Measurements from ENCODE around the gene CARNS1.
A peak's percentile ranks its signal among the peaks of the same experiment; 100 is the strongest.
"Not testable (repeated sequence)": the region's sequence is repeated elsewhere in the genome, so short reads cannot be mapped to it uniquely, and the experiment has no call there.

Gene CARNS1

DNA sequence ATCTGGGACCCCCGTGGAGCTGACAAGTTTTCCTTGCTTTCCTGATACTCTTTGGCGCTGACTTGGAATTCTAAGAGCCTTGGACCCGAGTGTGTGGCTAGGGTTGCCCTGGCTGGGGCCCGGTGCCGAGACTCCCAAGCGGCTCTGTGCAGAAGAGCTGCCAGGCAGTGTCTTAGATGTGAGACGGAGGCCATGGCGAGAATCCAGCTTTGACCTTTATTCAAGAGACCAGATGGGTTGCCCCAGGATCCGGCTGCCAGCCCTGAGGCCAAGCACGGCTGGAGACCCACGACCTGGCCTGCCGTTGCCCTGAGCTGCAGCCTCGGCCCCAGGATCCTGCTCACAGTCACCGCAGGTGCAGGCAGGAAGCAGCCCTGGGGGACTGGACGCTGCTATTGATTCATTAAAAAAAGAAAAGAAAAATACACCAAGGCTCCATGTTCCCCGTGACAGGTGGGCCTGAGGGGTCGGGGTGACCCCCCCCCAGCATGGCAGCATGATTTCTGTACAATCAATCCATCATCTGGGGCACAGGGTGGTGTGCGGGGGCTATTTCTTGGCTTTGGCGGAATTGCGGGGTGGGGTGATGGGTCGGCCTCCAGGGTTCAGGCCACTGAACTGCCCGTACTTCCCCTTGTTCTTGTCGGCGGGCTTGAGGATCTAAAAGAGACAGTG lies 17.4 kb upstream of the CARNS1 start:
- no peak for DNase-seq

DNA sequence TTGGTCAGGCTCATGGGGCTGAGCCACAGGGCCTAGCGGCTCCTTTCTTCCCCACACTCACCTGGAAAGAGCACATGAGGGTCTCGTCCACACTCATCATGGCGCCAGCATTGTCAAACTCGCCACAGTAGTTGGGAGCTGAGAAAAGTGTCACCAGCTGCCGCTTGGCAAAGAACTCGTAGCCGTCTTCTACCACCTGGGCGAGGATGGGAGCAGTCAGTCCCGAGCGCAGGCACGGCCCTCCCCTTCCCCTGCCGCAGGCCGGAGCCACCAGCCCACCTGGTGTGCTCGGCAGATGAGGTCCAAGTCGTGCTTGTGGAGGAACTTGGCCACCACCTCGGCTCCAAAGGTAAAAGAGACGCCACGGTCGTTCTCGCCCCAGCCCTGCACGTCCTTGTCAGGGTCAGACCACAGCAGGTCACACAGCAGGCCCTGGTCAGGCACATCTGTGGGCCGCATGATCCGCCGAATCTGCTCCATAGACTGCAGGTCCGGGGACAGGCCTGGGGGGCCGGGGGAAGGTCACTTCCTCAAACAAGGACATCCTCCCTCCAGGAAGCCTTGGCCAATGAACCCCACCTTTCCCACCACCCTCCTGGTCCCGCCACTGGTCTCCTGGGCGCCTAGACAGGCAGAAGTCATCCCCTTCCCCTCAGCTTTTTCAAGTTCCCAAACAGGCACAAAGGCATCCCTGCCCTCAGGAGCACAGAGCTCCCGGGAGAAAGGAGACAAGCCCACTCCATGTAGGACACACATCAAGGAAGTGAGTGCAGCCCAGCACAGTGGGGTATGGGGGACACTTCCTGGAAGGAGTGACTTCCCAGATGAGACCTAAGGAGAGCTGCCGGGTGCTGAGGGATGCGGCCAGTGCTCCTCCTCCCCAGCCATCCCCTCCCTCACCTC lies 16.6 kb upstream of the CARNS1 start:
- no peak for DNase-seq

DNA sequence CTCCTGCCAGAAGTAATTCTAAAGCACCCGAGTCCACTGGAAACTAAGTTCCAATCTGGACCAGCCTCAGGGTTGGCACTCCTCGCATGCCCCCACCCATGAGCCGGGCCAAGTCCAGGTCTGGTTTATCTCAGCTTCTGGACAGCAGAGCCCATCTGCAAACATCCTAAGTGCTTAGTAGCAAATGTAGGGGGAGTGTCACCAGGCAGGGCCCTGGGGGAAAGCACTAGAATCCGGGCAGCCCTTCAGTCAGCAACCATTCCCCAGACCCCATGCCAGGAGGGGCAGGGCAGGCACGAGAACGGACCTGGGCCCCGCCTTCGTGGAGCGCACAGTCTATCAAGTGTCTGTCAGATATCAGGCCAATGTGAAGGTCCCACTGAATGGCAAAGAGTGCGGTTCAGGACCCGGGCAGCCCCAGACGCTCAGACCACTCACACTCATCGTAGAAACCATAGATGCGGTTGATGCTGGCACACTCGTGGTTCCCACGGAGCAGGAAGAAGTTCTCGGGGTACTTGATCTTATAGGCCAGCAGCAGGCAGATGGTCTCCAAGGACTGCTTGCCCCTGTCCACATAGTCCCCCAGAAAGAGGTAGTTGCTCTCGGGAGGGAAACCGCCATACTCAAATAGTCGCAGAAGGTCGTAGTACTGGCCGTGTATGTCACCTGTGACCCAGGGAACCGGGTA lies 15.1 kb upstream of the CARNS1 start:
- no peak for DNase-seq

DNA sequence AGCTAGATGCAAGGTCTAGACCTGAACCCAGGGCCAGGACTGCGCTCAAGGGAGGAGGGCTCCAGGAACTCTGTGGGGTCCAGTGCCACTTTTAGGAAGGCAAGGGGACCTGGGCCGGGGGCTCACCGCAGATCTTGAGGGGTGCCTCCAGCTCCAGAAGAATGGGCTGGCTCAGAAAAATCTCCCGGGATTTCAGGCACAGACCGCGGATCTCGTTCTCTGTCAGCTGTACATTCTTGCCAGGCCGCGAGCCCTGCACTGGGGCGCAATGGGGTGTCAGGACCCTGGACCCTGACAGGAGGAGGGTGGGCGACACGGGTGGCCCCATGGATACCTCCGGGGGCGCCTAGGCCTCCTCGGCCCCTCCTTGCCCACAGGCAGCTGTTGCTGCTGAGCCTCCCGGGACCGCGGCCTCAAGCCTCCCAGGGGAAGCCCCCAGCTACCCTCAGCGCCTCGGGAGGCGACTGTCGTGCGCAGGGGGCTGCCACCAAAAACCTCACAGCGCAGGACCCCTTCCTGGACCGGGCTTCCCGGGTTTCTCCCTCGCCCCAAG lies 14.5 kb upstream of the CARNS1 start:
- DNase-seq, result no peak

DNA sequence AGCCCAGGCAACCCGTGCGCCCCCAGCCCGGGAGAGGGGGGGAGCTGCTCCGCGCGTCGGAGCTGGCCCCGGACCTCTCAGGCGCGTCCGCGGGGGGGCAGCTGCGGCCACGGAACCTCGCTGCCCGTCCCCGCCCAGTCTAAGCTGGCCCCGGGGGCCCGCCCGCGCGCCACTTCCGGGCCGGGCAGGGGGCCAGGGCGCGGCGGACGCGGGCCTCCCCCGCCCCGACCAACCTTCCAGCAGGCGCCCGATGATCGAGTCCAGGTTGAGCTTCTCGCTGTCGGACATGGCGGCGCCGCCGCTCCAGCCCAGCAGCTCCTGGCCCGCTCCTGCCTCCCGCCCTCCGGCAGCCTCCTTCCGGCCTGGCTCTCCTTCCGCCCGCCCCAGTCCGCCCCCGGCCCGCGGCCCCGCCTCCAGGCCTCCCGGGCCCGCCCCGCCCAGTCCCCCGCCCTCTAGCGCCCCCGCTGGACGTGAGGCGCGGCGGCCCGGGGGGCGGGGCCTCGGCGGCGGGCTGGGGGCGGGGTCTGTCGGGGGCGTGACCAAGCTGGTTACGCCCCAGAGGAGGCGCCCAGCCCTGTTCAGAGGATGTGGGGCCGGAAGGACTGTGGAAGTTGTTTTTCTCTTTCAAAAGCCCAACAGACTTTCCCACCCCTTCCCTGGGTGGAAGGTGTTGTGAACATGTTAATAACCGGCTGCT lies 13.8 kb upstream of the CARNS1 start, which contains the start of gene PPP1CA:
Gene PPP1CA, minus strand, starts transcription at position 364 of the 697 bp plus-strand sequence. Its CDS starts 76 bp downstream, at position 288.
- DNase-seq, result peak; percentile 69

DNA sequence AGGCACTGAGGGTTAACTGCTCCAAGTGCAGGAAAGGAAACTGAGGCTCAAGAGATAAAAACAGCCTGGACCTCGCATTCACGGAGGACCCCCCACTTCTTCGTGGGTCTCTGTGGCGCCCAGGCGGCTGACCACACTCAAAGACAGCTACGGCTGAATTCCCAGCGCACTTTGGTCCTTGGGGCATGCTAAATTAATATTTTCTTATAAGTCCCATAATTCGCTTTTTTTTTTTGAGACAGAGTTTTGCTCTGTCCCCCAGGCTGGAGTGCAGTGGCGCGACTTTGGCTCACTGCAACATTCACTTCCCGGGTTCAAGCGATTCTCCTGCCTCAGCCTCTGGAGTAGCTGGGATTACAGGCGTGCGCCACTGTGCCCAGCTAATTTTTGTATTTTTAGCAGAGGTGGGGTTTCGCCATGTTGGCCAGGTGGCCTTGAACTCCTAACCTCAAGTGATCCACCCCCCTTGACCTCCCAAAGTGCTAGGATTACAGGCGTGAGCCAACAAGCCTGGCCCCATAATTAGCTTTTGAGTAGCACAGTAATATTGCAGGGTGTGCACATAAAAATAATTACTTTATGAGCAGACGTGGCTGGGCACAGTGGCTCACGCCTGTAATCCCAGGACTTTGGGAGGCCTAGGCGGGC lies 13.2 kb upstream of the CARNS1 start:
- not testable (repeated sequence) for DNase-seq

DNA sequence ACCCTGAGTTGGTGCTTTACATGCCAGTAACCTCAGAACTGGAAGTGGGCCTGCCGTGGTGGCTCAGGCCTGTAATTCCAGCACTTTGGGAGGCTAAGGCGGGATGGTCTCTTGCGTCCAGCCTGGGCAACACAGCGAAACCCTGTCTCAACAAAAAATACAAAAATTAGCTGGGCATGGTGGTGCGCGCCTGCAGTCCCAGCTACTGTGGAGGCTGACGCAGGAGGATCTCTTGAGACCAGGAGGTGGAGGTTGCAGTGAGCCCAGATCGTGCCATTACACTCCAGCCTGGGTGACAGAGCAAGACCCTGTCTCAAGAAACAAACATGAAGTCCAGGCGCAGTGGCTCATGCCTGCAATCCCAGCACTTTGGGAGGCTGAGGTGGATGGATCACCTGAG lies 12.4 kb upstream of the CARNS1 start:
- DNase-seq, result not testable (repeated sequence)

DNA sequence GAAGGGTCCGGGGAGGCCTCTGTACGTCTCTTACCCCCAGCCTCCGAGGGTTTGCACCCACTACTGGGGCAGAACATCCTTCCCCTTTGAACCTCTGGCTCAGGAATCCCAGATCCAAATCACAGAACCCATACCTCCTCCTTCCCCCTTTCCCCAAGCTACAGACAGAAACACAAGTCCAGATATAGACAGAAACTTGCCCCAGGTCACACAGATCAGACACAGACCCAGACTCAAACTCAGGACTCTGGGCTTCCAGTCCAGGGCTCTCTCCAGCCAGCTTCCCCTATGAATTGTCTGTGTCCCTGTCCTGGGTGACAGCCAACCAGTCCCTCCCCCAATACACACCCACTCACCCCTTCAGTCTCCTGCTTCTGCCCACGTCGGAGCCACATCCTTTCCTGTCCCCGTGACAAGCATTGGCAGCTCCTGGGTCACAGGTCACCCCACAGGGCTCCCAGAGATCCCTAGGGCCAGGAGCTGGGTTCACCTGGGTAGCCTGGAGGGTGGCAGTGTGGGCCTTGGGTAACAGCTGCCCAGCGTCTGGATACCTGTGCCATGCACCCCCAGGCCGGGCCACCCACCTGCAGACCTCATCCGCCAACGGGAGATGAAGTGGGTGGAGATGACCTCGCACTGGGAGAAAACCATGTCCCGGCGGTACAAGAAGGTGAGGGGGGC lies 10.8 kb upstream of the CARNS1 start:
- DNase-seq, result no peak

DNA sequence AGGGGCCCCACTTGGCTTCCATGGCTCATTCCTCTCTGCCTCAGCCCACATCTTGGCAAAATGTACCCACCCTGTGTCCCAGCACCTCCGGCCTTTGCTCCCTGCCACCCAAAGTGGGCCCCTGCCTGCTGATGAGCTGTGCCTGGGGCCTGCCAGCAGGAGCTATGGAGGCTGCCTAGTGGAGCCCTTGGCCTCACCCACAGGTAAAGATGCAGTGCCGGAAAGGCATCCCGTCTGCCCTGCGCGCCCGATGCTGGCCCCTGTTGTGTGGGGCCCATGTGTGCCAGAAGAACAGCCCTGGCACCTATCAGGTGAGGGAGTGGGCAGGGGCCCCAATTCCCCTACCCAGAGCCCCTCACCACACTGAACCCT lies 10.3 kb upstream of the CARNS1 start:
- DNase-seq, result no peak

DNA sequence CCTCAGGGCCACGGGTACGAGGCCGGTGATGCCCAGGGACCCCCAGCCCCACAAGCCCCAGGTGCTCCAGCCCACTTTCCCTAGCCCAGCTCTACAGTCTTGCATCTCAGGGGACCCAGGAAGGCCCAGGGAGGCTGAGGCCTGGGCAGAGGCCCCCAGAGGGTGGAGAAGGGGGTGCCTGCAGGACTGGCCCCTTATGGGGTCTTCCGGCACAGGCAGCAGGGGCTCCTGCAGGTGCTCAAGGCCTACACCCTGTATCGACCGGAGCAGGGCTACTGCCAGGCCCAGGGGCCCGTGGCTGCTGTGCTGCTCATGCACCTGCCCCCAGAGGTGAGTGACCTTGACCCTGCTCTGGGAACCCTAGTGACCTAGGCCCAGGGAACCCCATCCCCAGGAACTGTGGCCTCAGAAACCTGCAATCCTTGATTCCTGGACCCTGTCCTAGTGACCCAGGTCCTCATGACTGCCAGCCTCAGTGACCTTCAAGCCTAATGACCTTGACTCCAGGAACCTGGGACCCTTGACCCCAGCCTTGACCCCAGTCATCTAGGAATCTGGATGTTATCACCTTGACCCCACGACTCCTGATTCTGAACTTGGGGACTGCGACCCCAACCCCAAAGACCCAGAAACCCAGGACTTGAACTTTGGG lies 9.7 kb upstream of the CARNS1 start:
- no peak for DNase-seq

DNA sequence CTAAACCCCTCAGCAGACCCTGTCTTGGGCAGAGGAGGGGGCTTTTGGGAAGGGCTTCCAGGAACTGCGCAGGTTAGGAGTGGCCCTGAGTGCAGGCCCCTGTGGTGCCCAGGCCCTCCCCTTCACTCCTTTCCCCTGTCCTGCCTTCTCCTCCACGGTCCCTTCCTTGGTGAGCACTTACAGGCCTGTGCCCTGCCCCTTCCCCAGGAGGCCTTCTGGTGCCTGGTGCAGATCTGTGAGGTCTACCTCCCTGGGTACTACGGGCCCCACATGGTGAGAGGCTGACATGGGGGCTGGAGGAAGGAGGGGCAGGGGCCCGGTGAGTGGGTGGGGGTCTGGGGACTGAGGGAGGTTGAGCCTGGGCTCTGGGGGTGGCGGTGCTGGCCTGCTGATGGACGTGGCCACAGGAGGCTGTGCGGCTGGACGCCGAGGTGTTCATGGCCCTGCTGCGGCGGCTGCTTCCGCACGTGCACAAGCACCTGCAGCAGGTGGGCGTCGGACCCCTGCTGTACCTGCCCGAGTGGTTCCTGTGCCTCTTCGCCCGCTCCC lies 9.0 kb upstream of the CARNS1 start:
- DNase-seq, result no peak

DNA sequence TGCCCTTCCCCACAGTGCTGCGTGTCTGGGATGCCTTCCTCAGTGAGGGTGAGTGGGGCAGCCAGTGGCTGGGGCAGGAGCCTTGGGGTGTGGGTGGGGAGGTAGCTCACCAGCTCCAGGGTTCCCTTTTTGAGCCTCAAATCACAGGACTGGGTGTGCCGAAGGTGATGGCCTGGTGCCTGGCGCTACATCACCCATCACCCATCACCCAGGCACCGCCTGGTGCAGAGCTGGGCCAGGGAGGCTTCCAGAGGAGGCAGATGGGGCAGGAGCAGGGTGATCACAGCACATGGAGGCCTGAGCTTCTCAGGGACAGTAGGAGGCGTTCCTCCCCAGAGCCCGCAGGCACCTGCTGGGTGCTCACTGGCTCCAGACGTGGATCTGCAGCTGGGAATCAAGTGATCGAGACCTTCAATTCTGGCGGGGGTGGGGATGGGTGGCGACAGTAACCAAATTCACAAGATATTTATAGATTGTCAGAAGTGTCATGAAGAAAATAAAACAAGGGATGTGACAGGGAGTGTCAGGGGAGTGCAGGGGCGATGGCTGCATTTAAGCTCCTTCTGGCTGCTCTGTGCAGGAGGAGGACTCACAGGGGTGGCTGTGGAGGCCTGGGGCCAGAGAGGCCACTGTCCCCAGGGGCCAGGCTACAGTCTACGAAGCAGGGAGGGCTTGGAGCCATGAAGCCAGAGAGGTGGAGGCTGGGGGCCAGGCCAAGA lies 8.3 kb upstream of the CARNS1 start:
- peak; percentile 32 for DNase-seq

DNA sequence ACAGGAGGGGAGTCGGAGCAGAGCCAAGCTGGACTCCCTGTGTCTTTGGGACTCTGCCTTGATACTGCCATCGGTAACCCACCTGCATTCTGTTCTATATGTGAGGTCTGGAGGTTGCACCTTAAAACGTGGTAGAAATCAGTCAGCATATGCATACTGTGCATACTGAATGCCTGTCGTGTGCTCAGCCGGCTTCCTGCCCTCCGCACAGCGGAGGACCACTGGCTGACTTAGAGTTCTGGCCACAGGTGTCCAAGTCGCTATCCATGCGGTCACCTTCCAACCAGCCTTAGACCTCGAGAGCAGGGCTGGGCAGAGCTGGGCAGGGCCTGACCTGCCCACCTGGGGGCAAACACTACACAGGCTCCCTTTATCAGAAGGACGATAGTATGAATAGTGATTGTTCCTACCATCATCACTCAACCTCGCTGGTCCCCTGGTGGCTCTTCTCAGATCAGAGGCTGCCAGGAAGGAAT lies 7.8 kb upstream of the CARNS1 start:
- DNase-seq, result no peak

DNA sequence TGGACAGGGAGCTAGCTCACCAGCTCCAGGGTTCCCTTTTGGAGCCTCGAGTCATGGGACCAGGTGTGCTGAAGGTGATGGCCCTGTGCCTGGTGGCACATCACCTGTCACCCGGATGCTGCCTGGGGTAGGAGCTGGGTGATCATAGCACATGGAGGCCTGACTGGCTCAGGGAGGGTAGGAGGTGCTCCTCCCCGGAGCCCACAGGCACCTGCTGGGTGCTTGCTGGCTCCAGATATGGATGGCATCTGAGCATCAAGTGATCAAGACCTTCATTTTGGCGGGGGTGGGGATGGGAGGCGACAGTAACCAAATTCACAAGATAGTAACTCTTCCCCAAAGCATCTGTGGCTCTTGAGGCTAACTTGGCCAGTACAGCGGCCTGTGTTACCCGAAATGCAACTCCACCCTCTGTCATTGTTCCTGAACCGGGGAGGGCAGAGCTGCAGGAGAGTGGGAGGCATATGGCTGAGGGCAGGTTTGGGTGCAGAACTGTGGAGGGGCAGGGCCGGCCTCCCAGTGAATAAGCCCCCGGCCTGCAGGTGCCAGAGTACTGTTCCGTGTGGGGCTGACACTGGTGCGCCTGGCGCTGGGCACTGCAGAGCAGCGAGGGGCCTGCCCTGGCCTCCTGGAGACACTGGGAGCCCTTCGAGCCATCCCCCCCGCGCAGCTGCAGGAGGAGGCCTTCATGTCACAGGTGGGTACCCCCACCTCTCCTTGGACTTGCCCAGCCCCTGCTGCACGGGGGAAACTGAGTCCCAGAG lies 6.9 kb upstream of the CARNS1 start:
- no peak for DNase-seq

DNA sequence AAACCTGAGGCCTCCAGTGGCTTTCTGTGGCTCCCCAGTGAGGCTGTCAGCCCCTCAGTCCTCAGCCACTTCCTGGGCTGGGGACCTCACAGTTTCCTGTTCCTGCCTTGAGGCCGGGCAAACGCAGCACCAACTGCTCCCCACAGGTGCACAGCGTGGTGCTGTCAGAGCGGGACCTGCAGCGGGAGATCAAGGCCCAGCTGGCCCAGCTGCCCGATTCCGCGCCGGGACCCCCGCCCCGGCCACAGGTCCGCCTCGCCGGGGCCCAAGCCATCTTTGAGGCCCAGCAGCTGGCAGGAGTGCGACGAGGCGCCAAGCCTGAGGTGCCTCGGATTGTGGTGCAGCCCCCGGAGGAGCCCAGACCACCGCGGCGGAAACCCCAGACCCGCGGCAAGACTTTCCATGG lies 6.2 kb upstream of the CARNS1 start:
- no peak for DNase-seq

DNA sequence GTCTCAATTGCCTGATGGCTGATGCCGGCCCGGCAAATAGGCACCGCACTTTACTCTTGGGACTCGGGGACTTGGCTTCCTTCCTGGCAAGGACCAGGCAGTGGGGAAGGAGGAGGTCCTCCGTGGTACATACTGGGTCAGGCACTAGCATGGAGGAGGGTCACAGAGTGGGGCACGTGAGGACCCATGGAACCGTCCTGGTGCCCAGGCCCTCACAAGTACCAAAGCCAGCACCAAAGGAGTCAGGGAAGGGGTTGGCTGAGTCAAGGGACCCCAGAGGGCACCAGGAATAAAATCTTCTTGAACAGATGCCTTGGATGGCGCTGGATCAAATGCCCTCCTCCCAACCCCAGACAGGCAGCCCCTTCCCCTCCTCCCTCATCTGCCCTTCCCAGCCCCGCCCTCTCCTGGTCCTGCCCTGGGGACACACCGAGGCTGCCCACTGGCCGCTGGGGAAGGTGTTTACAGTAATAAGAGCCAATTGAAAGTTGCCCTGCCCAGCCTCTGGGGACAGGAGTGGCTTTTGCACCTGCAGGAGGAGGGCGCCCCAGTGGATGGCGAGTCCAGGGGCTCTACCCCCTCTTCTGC lies 5.6 kb upstream of the CARNS1 start:
- no peak for DNase-seq

DNA sequence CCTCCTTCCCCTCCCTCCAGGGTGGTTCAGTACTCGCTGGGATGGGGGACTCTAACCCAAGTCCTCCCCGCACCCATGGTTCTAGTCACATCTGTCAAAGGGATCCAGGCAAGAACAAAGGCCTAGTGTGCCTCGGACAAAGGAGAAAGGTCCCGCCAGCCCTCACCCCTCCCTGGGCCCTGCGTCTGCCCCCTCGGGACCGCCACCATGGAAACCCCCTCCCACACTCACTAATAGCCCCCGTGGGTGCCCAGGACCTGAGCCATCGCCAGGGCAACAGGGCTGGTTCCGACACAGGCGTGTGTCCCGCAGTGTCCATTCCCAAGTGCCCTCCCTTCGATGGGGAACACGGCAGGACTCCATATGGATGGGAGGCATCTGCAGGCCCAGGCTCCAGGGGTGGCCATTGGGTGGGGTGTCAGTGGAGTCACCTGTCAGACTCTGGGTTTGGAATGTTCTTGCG lies 5.1 kb upstream of the CARNS1 start:
- DNase-seq, result no peak

DNA sequence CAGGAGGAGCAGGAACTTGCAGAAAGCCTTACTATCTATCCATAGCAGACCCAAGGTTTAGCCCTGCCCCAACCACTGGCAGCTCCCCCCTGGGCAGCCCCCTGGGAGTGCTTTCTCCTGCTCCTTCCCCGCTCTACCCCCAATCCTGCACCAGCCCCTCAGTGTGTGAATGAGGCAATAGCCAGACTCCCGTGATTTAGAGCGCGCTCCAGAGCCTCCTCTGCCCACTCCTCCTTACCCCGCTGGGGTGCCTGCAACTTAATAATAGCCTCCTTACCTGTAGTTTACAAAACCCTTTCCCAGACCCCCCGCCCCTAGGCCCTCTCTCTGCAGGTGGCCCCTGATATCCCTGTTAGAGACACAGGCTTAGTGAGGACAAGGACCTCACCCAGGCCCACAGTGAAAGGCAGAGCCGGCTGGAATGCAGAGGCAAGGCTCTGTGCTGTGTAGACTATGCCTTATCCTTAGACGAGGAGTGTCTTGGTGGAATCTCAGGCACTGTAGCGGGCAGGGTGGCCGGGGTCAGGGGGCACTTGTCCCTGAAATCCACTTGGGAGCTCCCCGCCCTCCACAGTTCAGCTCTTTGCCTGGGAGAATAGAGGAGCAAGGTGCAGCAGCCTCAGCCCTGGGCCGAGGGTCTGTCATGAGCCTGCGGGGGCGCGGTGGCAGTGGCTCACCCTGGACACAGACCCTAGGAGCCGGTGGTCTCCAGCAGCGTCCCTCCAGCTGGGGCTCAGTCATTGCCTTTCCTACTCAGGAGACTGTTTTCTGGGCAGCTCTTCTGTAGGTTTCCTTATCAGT lies 4.3 kb upstream of the CARNS1 start:
- no peak for DNase-seq

Data from NCI-H226 (cell line).